IMR-90 (cell line): ENCODE results near the gene SRI. TPM values are rescaled to one million over a fixed set of nuclear protein-coding genes. Genes with fewer than 3 reads are reported as not detected.

Source experiments
- ATAC-seq: fragments of 200-7000 bp; cut with Tn5 transposase; 2 replicates; pipeline ENCODE4 v1.9.1; 2020; ENCODE audit warnings: low read depth, mild to moderate bottlenecking, moderate library complexity
- BruUV-seq: library from RNA; stranded (reverse); fragments of 400-500 nt; replicated peaks from 2 replicates; lab custom pipeline; 2021; lab: Mats Ljungman, UMichigan
- CTCF ChIA-PET: fragments of 300-600 bp; formaldehyde crosslinking; extraction: SDS; loops from one replicate; lab custom pipeline; 2021; ENCODE audit warnings: antibody characterized with exemption; lab: Yijun Ruan, JAX
- POLR2A ChIA-PET: fragments of 300-600 bp; sonication (Branson Sonifier 250); formaldehyde crosslinking; loops from one replicate; lab custom pipeline; 2022; ENCODE audit warnings: antibody characterized with exemption; ENCODE audit not compliant: unreplicated experiment; lab: Charles Lee
- DNase-seq: peaks from one replicate; pipeline ENCODE4 v3.0.0; 2013
- H2AFZ ChIP-seq: replicated peaks from 2 replicates; pipeline ENCODE3; 2013; ENCODE audit warnings: low read length, mild to moderate bottlenecking; ENCODE audit not compliant: poor library complexity
- H2AK5ac ChIP-seq: 2 replicates; pipeline ENCODE4 v1.6.1; 2013; ENCODE audit warnings: low read depth, low read length, inconsistent platforms
- H2AK9ac ChIP-seq: replicated peaks from 2 replicates; pipeline ENCODE3; 2013; ENCODE audit warnings: mild to moderate bottlenecking, low read depth, low read length, moderate library complexity; ENCODE audit not compliant: poor library complexity
- H2BK120ac ChIP-seq: 2 replicates; pipeline ENCODE4 v1.6.1; 2013; ENCODE audit warnings: low read depth, low read length, inconsistent platforms
- H2BK15ac ChIP-seq: 3 replicates; pipeline ENCODE4 v1.6.1; 2013; ENCODE audit warnings: low read depth, low read length, inconsistent platforms
- H2BK20ac ChIP-seq: 2 replicates; pipeline ENCODE4 v1.6.1; 2013; ENCODE audit warnings: low read depth, mild to moderate bottlenecking, inconsistent platforms, low read length, moderate library complexity
- H2BK5ac ChIP-seq: 2 replicates; pipeline ENCODE4 v1.6.1; 2013; ENCODE audit warnings: mild to moderate bottlenecking, low read depth, low read length, inconsistent platforms; ENCODE audit not compliant: poor library complexity, severe bottlenecking
- H3K14ac ChIP-seq: replicated peaks from 2 replicates; pipeline ENCODE4 v1.6.1; 2013; ENCODE audit warnings: low read depth, low read length, inconsistent platforms
- H3K18ac ChIP-seq: 2 replicates; pipeline ENCODE4 v1.6.1; 2013; ENCODE audit warnings: low read depth, low read length, control low read depth
- H3K23ac ChIP-seq: 2 replicates; pipeline ENCODE4 v1.6.1; 2013; ENCODE audit warnings: low read depth, low read length, inconsistent platforms
- H3K27ac ChIP-seq: 2 replicates; pipeline ENCODE4 v1.5.1; 2013; ENCODE audit warnings: mild to moderate bottlenecking, control low read depth, low read length; ENCODE audit not compliant: insufficient read depth
- H3K27me3 ChIP-seq: 2 replicates; pipeline ENCODE4 v1.6.1; 2013; ENCODE audit warnings: low read length; ENCODE audit not compliant: control insufficient read depth, insufficient read depth
- H3K36me3 ChIP-seq: 2 replicates; pipeline ENCODE4 v1.6.1; 2013; ENCODE audit warnings: low read length, mixed read lengths; ENCODE audit not compliant: control insufficient read depth, insufficient read depth
- H3K4ac ChIP-seq: 2 replicates; pipeline ENCODE4 v1.6.1; 2013; ENCODE audit warnings: low read depth, low read length, inconsistent platforms
- H3K4me1 ChIP-seq: 2 replicates; pipeline ENCODE4 v1.6.1; 2013; ENCODE audit warnings: low read length, mixed read lengths; ENCODE audit not compliant: control insufficient read depth, insufficient read depth
- H3K4me2 ChIP-seq: 2 replicates; pipeline ENCODE4 v1.6.1; 2013; ENCODE audit warnings: low read depth, mild to moderate bottlenecking, control low read depth, low read length, moderate library complexity
- H3K4me3 ChIP-seq: 2 replicates; pipeline ENCODE4 v1.5.1; 2013; ENCODE audit warnings: low read depth, mild to moderate bottlenecking, control low read depth, low read length, moderate library complexity; ENCODE audit not compliant: insufficient read depth
- H3K56ac ChIP-seq: 2 replicates; pipeline ENCODE4 v1.6.1; 2013; ENCODE audit warnings: low read length, inconsistent platforms; ENCODE audit not compliant: insufficient read depth; ENCODE audit errors: extremely low read depth
- H3K79me1 ChIP-seq, 2 experiments: 2 replicates each; pipeline ENCODE4 v1.6.1; 2013; ENCODE audit warnings: low read length in 2 of 2, inconsistent platforms in 1 of 2, low read depth in 1 of 2
- H3K9ac ChIP-seq: 2 replicates; pipeline ENCODE4 v1.6.1; 2013; ENCODE audit warnings: low read depth, low read length, control low read depth
- H3K9me1 ChIP-seq: 2 replicates; pipeline ENCODE4 v1.6.1; 2013; ENCODE audit warnings: low read length, inconsistent platforms; ENCODE audit not compliant: insufficient read depth
- H3K9me3 ChIP-seq: 2 replicates; pipeline ENCODE4 v1.6.1; 2013; ENCODE audit warnings: low read length; ENCODE audit not compliant: control insufficient read depth, insufficient read depth
- H4K20me1 ChIP-seq: 2 replicates; pipeline ENCODE4 v1.6.1; 2013; ENCODE audit warnings: low read length, inconsistent platforms; ENCODE audit not compliant: insufficient read depth
- H4K5ac ChIP-seq: 2 replicates; pipeline ENCODE4 v1.6.1; 2013; ENCODE audit warnings: mild to moderate bottlenecking, low read depth, low read length, control low read depth
- H4K8ac ChIP-seq, 2 experiments: 2 replicates each; pipeline ENCODE4 v1.6.1; 2013; ENCODE audit warnings: low read depth in 2 of 2, low read length in 2 of 2, control low read depth in 1 of 2, inconsistent platforms in 1 of 2
- H4K91ac ChIP-seq: 2 replicates; pipeline ENCODE4 v1.6.1; 2013; ENCODE audit warnings: low read depth, low read length, inconsistent platforms; ENCODE audit not compliant: insufficient read depth
- CHD1 ChIP-seq: IDR thresholded peaks from 2 replicates; pipeline ENCODE4 v1.6.1; 2012; ENCODE audit warnings: low read depth, low read length, improper control_type of control experiment
- FOS ChIP-seq: fragments of 150-350 bp; IDR thresholded peaks from 2 replicates; pipeline ENCODE4 v1.6.1; 2016; ENCODE audit warnings: low read depth, low read length
- NFE2L2 ChIP-seq: fragments of 150-350 bp; IDR thresholded peaks from 2 replicates; pipeline ENCODE4 v1.6.1; 2016; ENCODE audit warnings: low read depth, mild to moderate bottlenecking, low read length
- POLR2A ChIP-seq: IDR thresholded peaks from 2 replicates; pipeline ENCODE4 v1.6.1; 2012; ENCODE audit warnings: mild to moderate bottlenecking, low read depth, low read length
- RCOR1 ChIP-seq: IDR thresholded peaks from 2 replicates; pipeline ENCODE4 v1.6.1; 2012; ENCODE audit warnings: mild to moderate bottlenecking, low read length, improper control_type of control experiment; ENCODE audit not compliant: insufficient replicate concordance
- USF2 ChIP-seq: fragments of 150-350 bp; IDR thresholded peaks from 2 replicates; pipeline ENCODE4 v1.6.1; 2017; ENCODE audit warnings: mild to moderate bottlenecking, antibody characterized with exemption, low read length, low read depth
- dilution Hi-C: fragments of 300-500 bp; cut with HindIII; formaldehyde crosslinking; loops from one replicate; pipeline ENCODE4 v1.14.3; 2018; ENCODE audit warnings: low sequenced_read_pairs; ENCODE audit not compliant: unreplicated experiment
- in situ Hi-C: fragments of 300-500 bp; cut with MboI; formaldehyde crosslinking; loops from 3 replicates; pipeline ENCODE4 v1.14.3; 2019; ENCODE audit warnings: low sequenced_read_pairs, inconsistent platforms, mixed read lengths
- intact Hi-C: fragments of 100-400 bp; cut with micrococcal nuclease; formaldehyde crosslinking; loops from 2 replicates; pipeline ENCODE4 v1.10.0; 2022
- polyA plus RNA-seq, 3 experiments: library from polyadenylated mRNA; depleted of rRNA; stranded (reverse); fragments of >200 nt; gene quantifications; 2 replicates each; pipeline ENCODE4 v1.2.3, GENCODE V29; 2012; ENCODE audit warnings: low replicate concordance in 1 of 3
- total RNA-seq: library from RNA; depleted of rRNA; stranded (reverse); fragments of >200 nt; gene quantifications from 2 replicates; pipeline ENCODE4 v1.2.3, GENCODE V29; 2012

Gene SRI
- total and polyA plus RNA-seq, 2 of the 4 experiments (the other 2 are of a cell fraction) = 83.3 to 115 TPM

- H3K4me1 ChIP-seq = no peaks in the 10 kb centered on the region
- peaks cover 5% of the 10 kb centered on the region for H3K9me3 ChIP-seq
- no TSS peak for BruUV-seq
- dilution Hi-C loops = no loop called here
- H3K4me3 ChIP-seq = no peak overlapping the region
- no peak overlapping the region for H2BK15ac ChIP-seq
- H3K27me3 ChIP-seq = no peaks in the 10 kb centered on the region
- H3K23ac ChIP-seq = no peak overlapping the region
- no peak for ATAC-seq
- H3K36me3 ChIP-seq = no peaks in the 10 kb centered on the region
- H2BK5ac ChIP-seq = no peak overlapping the region
- no peak for DNase-seq
- H3K4ac ChIP-seq = no peak overlapping the region
- in situ Hi-C loops = loop anchor here (25.0 kb wide), 1 partner anchor 1834 kb away; no protein-coding TSS in a partner anchor
- TF ChIP-seq CHD1 = no peak
- no peak for TF ChIP-seq NFE2L2
- TF ChIP-seq FOS = no peak
- no peak for TF ChIP-seq POLR2A
- TF ChIP-seq USF2 = no peak
- no peak for TF ChIP-seq RCOR1
- H3K56ac ChIP-seq = no peak overlapping the region
- POLR2A ChIA-PET = no interaction called here
- intact Hi-C loops = no loop called here
- no peaks in the 10 kb centered on the region for H4K20me1 ChIP-seq
- no peak overlapping the region for H3K4me2 ChIP-seq
- no peak overlapping the region for H2BK120ac ChIP-seq
- no peak overlapping the region for H2AK9ac ChIP-seq
- H3K79me1 ChIP-seq = no peaks in the 10 kb centered on the region
- CTCF ChIA-PET = no interaction called here
- H3K27ac ChIP-seq = no peak overlapping the region
- H3K9me1 ChIP-seq = no peaks in the 10 kb centered on the region
- no peak overlapping the region for H2AK5ac ChIP-seq
- H3K18ac ChIP-seq = no peak overlapping the region
- H4K91ac ChIP-seq = no peak overlapping the region
- H3K9ac ChIP-seq = no peak overlapping the region
- no peak overlapping the region for H2AFZ ChIP-seq
- no peak overlapping the region for H4K8ac ChIP-seq
- no peak overlapping the region for H4K5ac ChIP-seq
- no peak overlapping the region for H3K14ac ChIP-seq
- no peak overlapping the region for H2BK20ac ChIP-seq
Measured at GRCh38 chr7:88253640-88254039, 33.8 kb upstream of the SRI start.
